Measurements from ENCODE around the gene PFKM.
A peak's percentile ranks its signal among the peaks of the same experiment; 100 is the strongest.

Gene PFKM

GRCh38 chr12:48156652-48157017 lies 37.5 kb downstream of the PFKM start:
- no peak for DNase-seq
- Histone ChIP-seq H3K27me3 (replicated peaks) (no peaks in the 10 kb centered on the region), H3K27ac (no peak overlapping the region), H3K4me3 (ENCODE audit: low read depth, low read length) (peak overlapping the region; percentile 99), H3K36me3 (replicated peaks) (peaks cover 4% of the 10 kb centered on the region)
- TF ChIP-seq CTCF (IDR thresholded peaks at IDR 0.05; ENCODE audit: low read depth, low read length, missing control alignments) = no peak
- in situ Hi-C loops (cut with HindIII; ENCODE audit: low pct_ligation_motif_present, low sequenced_read_pairs) = no loop called here

- peak; percentile 65 for TF ChIP-seq CTCF (IDR thresholded peaks at IDR 0.05; ENCODE audit: low read depth, low read length, missing control alignments)
Observed at GRCh38 chr12:48157018-48157888, 38.1 kb downstream of the PFKM start, which contains the start of gene ASB8. Gene ASB8 (minus strand): TSS chr12:48157515. CDS start chr12:48153496, 4,019 bp downstream.

GRCh38 chr12:48157889-48158370 lies 38.8 kb downstream of the PFKM start:
- Histone ChIP-seq H3K27ac (peak overlapping the region; percentile 20), H3K4me3 (ENCODE audit: low read depth, low read length) (peak overlapping the region; percentile 99), H3K27me3 (replicated peaks) (no peaks in the 10 kb centered on the region), H3K36me3 (replicated peaks) (peaks cover 3% of the 10 kb centered on the region)
- no peak for DNase-seq
- TF ChIP-seq CTCF (IDR thresholded peaks at IDR 0.05; ENCODE audit: low read depth, low read length, missing control alignments) = no peak
- in situ Hi-C loops (cut with HindIII; ENCODE audit: low pct_ligation_motif_present, low sequenced_read_pairs) = no loop called here

More at GRCh38 chr12:48157018-48157888, 38.1 kb downstream of the PFKM start, which contains the start of gene ASB8:
- H3K27me3 ChIP-seq (replicated peaks) = no peaks in the 10 kb centered on the region
- DNase-seq = peak; percentile 98
- H3K27ac ChIP-seq = peak within 1 kb of the TSS; percentile 20
- peaks cover 3% of the 10 kb centered on the region for H3K36me3 ChIP-seq (replicated peaks)
- in situ Hi-C loops (cut with HindIII; ENCODE audit: low pct_ligation_motif_present, low sequenced_read_pairs) = no loop called here
- H3K4me3 ChIP-seq (ENCODE audit: low read depth, low read length) = peak within 1 kb of the TSS; percentile 99

- DNase-seq = no peak
- in situ Hi-C loops (cut with HindIII; ENCODE audit: low pct_ligation_motif_present, low sequenced_read_pairs) = no loop called here
- no peak overlapping the region for H3K27ac ChIP-seq
- no peaks in the 10 kb centered on the region for H3K36me3 ChIP-seq (replicated peaks)
- H3K4me3 ChIP-seq (ENCODE audit: low read depth, low read length) = no peak overlapping the region
- TF ChIP-seq CTCF (IDR thresholded peaks at IDR 0.05; ENCODE audit: low read depth, low read length, missing control alignments) = no peak
- H3K27me3 ChIP-seq (replicated peaks) = no peaks in the 10 kb centered on the region
Observed at GRCh38 chr12:48160046-48160445, 40.9 kb downstream of the PFKM start.

GRCh38 chr12:48160807-48161206 lies 41.6 kb downstream of the PFKM start:
- in situ Hi-C loops (cut with HindIII; ENCODE audit: low pct_ligation_motif_present, low sequenced_read_pairs) = no loop called here
- Histone ChIP-seq H3K27me3 (replicated peaks) (no peaks in the 10 kb centered on the region), H3K36me3 (replicated peaks) (no peaks in the 10 kb centered on the region), H3K4me3 (ENCODE audit: low read depth, low read length) (no peak overlapping the region), H3K27ac (no peak overlapping the region)
- DNase-seq = no peak
- TF ChIP-seq CTCF (IDR thresholded peaks at IDR 0.05; ENCODE audit: low read depth, low read length, missing control alignments) = no peak

Data from brain microvascular endothelial cell (primary cell).